HepG2 (cell line): ENCODE measurements around the gene BMX. TPM values are rescaled to one million over a fixed set of nuclear protein-coding genes. Genes with fewer than 3 reads are reported as not detected.

Experiments used
- ATAC-seq: fragments of 200-7000 bp; cut with Tn5 transposase; 3 replicates; pipeline ENCODE4 v1.9.1; 2020; ENCODE audit warnings: mild to moderate bottlenecking, moderate library complexity
- BruUV-seq: library from RNA; stranded (reverse); fragments of 400-500 nt; replicated peaks from 2 replicates; lab custom pipeline; 2021; lab: Mats Ljungman, UMichigan
- CTCF ChIA-PET: fragments of 300-600 bp; formaldehyde crosslinking; extraction: SDS; loops from one replicate; lab custom pipeline; 2021; ENCODE audit warnings: low total read pairs, inconsistent platforms, low intra/inter-chr PET ratio; lab: Yijun Ruan, JAX
- POLR2A ChIA-PET: fragments of 350-600 bp; sonication (Branson Sonifier 250); formaldehyde crosslinking; loops from one replicate; lab custom pipeline; 2020; ENCODE audit warnings: antibody characterized with exemption, inconsistent platforms; lab: Yijun Ruan, JAX
- DNase-seq: peaks from one replicate; pipeline ENCODE4 v3.0.0-alpha.2; 2015; ENCODE audit warnings: low spot score
- FAIRE-seq: peaks from 3 replicates; lab custom pipeline; 2011; peaks lifted over from hg19 to GRCh38; lab: Jason Lieb, UNC
- H2AFZ ChIP-seq: one replicate; pipeline ENCODE4 v1.6.1; 2011; ENCODE audit warnings: low read length, inconsistent platforms
- H3K27ac ChIP-seq: fragments of 300-600 bp; 3 replicates; pipeline ENCODE4 v1.8.0; 2011; ENCODE audit warnings: mixed run types, mild to moderate bottlenecking, mixed read lengths, low read length, inconsistent platforms; ENCODE audit not compliant: insufficient read depth; ENCODE audit errors: extremely low read length
- H3K27me3 ChIP-seq, 2 experiments: fragments of 200-600 bp in 1 of 2; 2 replicates in 1 of 2; 3 replicates in 1 of 2; pipeline versions ENCODE4 v1.6.0 to v1.8.0; 2011; ENCODE audit warnings: low read length in 2 of 2, mild to moderate bottlenecking in 2 of 2, moderate library complexity in 2 of 2, inconsistent platforms in 1 of 2; ENCODE audit not compliant: insufficient read depth in 2 of 2, control insufficient read depth in 1 of 2
- H3K36me3 ChIP-seq, 2 experiments: fragments of 200-600 bp in 1 of 2; replicated peaks in 1 of 2; 2 replicates in 1 of 2; 3 replicates in 1 of 2; pipeline versions ENCODE4 v1.5.1 to v1.8.0; 2011; ENCODE audit warnings: low read length in 2 of 2, inconsistent platforms in 1 of 2; ENCODE audit not compliant: insufficient read depth in 2 of 2, control insufficient read depth in 1 of 2
- H3K4me1 ChIP-seq: 2 replicates; pipeline ENCODE4 v1.5.1; 2012; ENCODE audit warnings: low read length, inconsistent platforms; ENCODE audit not compliant: insufficient read depth
- H3K4me2 ChIP-seq: 2 replicates; pipeline ENCODE4 v1.6.0; 2011; ENCODE audit warnings: low read depth, low read length, inconsistent platforms
- H3K4me3 ChIP-seq, 3 experiments: fragments of 200-600 bp in 1 of 3; sonication (generic), shearing (Covaris generic) in 1 of 3; replicated peaks in 1 of 3; 2 replicates each; pipeline ENCODE4 v1.5.1; 2011 to 2016; ENCODE audit warnings: low read length in 3 of 3, inconsistent platforms in 2 of 3, low read depth in 2 of 3, mild to moderate bottlenecking in 2 of 3, control low read depth in 1 of 3, mixed read lengths in 1 of 3; ENCODE audit not compliant: insufficient read depth in 1 of 3
- H3K79me2 ChIP-seq: one replicate; pipeline ENCODE4 v1.6.1; 2011; ENCODE audit warnings: low read length, inconsistent platforms; ENCODE audit not compliant: insufficient read depth
- H3K9ac ChIP-seq: 2 replicates; pipeline ENCODE4 v1.6.0; 2011; ENCODE audit warnings: mild to moderate bottlenecking, low read depth, low read length, inconsistent platforms; ENCODE audit not compliant: insufficient read depth
- H3K9me3 ChIP-seq: 2 replicates; pipeline ENCODE4 v1.5.1; 2012; ENCODE audit warnings: mild to moderate bottlenecking, low read length
- H4K20me1 ChIP-seq: 2 replicates; pipeline ENCODE4 v1.6.0; 2011; ENCODE audit warnings: inconsistent platforms, mild to moderate bottlenecking, low read length, moderate library complexity; ENCODE audit not compliant: insufficient read depth
- FOXC1 ChIP-seq: sonication (generic); formaldehyde crosslinking; IDR thresholded peaks from 2 replicates; pipeline ENCODE4 v1.8.0; 2022; ENCODE audit warnings: mild to moderate bottlenecking, missing genetic modification reagents, borderline replicate concordance
- FOXJ3 ChIP-seq: sonication (generic); formaldehyde crosslinking; IDR thresholded peaks from 2 replicates; pipeline ENCODE4 v1.4.0; 2020; ENCODE audit warnings: missing genetic modification reagents, mild to moderate bottlenecking, borderline replicate concordance
- POLR2AphosphoS5 ChIP-seq: IDR thresholded peaks from 2 replicates; pipeline ENCODE4 v1.6.1; 2012; ENCODE audit warnings: low read depth, low read length
- REL ChIP-seq: sonication (generic); formaldehyde crosslinking; conservative IDR thresholded peaks from 2 replicates; pipeline ENCODE4 v1.8.0; 2022; ENCODE audit warnings: mild to moderate bottlenecking, missing genetic modification reagents, moderate library complexity
- ZKSCAN8 ChIP-seq: IDR thresholded peaks from 2 replicates; pipeline ENCODE4 v1.6.1; 2016; ENCODE audit warnings: borderline replicate concordance, missing genetic modification reagents, missing compliant biosample characterization
- ZNF333 ChIP-seq: sonication (generic); formaldehyde crosslinking; IDR thresholded peaks from 2 replicates; pipeline ENCODE4 v1.4.0; 2020; ENCODE audit warnings: mild to moderate bottlenecking, missing genetic modification reagents, borderline replicate concordance
- ZNF781 ChIP-seq: sonication (generic); formaldehyde crosslinking; IDR thresholded peaks from 2 replicates; pipeline ENCODE4 v1.5.1; 2020; ENCODE audit warnings: borderline replicate concordance, mild to moderate bottlenecking, missing genetic modification reagents; ENCODE audit errors: not compliant biosample characterization
- ZSCAN21 ChIP-seq: sonication (generic); formaldehyde crosslinking; IDR thresholded peaks from 2 replicates; pipeline ENCODE4 v1.8.0; 2022; ENCODE audit warnings: mild to moderate bottlenecking, missing genetic modification reagents, moderate library complexity, borderline replicate concordance
- WGBS: methylation state at CpG from one replicate; pipeline ENCODE4 v1.1.6; 2017; ENCODE audit warnings: low lambda C conversion rate; 5-methylcytosine and 5-hydroxymethylcytosine counted together
- in situ Hi-C: cut with HindIII; loops from 2 replicates; pipeline ENCODE4 v1.10.0; 2017; ENCODE audit warnings: low pct_unique_long_range_greater_than_20kb; ENCODE audit not compliant: extremely low pct_ligation_motif_present
- intact Hi-C: fragments of 100-400 bp; cut with micrococcal nuclease; formaldehyde crosslinking; loops from one replicate; pipeline ENCODE4 v1.10.0; 2022; ENCODE audit not compliant: unreplicated experiment
- polyA plus RNA-seq, 8 experiments: library from polyadenylated mRNA; depleted of rRNA in 3 of 8; stranded (reverse) in 7 of 8; unstranded in 1 of 8; fragments of >200 nt; fragmentation: Illumina TruSeq in 4 of 8; extraction: Trizol in 4 of 8; gene quantifications; 2 replicates each; pipeline versions ENCODE4 v1.2.1 to v1.2.3, GENCODE V29; 2011 to 2016; ENCODE audit warnings: low read depth in 4 of 8, missing spikeins in 1 of 8, mixed read lengths in 1 of 8; ENCODE audit not compliant: insufficient read depth in 1 of 8
- total RNA-seq, 5 experiments: library from RNA; depleted of rRNA; stranded (reverse); fragments of >200 nt; fragmentation: Illumina TruSeq; extraction: Trizol; gene quantifications; 2 replicates each; pipeline ENCODE4 v1.2.3, GENCODE V29; 2016; ENCODE audit warnings: low read depth in 1 of 5
- TF ChIP-seq, protein P1 (sequence below): conservative IDR thresholded peaks from 2 replicates; pipeline ENCODE4 v1.6.1; 2018; ENCODE audit warnings: missing genetic modification reagents
- TF ChIP-seq, protein P2 (sequence below): IDR thresholded peaks from 2 replicates; pipeline ENCODE4 v1.6.1; 2016; ENCODE audit warnings: control low read depth
- TF ChIP-seq, protein P3 (sequence below): sonication (generic); formaldehyde crosslinking; IDR thresholded peaks from 2 replicates; pipeline ENCODE4 v1.4.0; 2020; ENCODE audit warnings: missing genetic modification reagents

Gene BMX
- total and polyA plus RNA-seq, 2 of the 13 experiments (the other 11 are each of a cell fraction or from before 2014, with no cell fraction given), result not detected

DNA sequence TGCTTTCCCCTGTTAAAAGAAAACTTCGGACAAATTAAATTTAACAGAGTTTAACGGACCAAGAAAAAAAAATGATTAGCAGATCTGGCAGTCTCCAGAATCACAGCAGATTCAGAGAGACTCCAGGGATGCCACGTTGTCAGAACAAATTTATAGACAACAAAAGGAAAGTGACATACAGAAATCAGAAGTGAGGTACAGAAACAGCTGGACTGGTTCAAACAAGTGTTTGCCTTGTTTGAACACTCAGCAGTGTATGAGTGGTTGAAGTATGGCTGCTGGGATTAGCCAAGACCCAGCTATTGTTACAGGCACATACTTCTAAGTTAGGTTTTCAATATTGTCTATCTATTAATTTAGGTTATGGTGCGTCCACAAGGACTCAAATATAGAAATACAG lies 26.6 kb upstream of the BMX start:
- WGBS, result 99% methylated on average over 4 of the region's 4 CpGs
- H3K79me2 ChIP-seq, result no peaks in the 10 kb centered on the region
- BruUV-seq, result no TSS peak
- H3K27ac ChIP-seq, result no peak overlapping the region
- no peaks in the 10 kb centered on the region for H3K9me3 ChIP-seq
- no peaks in the 10 kb centered on the region for H3K27me3 ChIP-seq
- H2AFZ ChIP-seq, result no peak overlapping the region
- no peak overlapping the region for H3K9ac ChIP-seq
- DNase-seq, result no peak
- intact Hi-C loops (no loop called here), in situ Hi-C loops (no loop called here)
- ChIA-PET POLR2A (no interaction called here), CTCF (no interaction called here)
- no peaks in the 10 kb centered on the region; a peak in 1 of 5 replicates for H3K36me3 ChIP-seq
- FAIRE-seq, result no peak
- TF ChIP-seq, protein P1, sequence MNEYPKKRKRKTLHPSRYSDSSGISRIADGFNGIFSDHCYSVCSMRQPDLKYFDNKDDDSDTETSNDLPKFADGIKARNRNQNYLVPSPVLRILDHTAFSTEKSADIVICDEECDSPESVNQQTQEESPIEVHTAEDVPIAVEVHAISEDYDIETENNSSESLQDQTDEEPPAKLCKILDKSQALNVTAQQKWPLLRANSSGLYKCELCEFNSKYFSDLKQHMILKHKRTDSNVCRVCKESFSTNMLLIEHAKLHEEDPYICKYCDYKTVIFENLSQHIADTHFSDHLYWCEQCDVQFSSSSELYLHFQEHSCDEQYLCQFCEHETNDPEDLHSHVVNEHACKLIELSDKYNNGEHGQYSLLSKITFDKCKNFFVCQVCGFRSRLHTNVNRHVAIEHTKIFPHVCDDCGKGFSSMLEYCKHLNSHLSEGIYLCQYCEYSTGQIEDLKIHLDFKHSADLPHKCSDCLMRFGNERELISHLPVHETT (CRISPR knock-in tag), result no peak
- TF ChIP-seq POLR2AphosphoS5, result no peak
- TF ChIP-seq FOXJ3 (CRISPR knock-in tag), result no peak
- no peak for TF ChIP-seq FOXC1
- TF ChIP-seq ZKSCAN8 (CRISPR knock-in tag), result no peak
- TF ChIP-seq, protein P2, sequence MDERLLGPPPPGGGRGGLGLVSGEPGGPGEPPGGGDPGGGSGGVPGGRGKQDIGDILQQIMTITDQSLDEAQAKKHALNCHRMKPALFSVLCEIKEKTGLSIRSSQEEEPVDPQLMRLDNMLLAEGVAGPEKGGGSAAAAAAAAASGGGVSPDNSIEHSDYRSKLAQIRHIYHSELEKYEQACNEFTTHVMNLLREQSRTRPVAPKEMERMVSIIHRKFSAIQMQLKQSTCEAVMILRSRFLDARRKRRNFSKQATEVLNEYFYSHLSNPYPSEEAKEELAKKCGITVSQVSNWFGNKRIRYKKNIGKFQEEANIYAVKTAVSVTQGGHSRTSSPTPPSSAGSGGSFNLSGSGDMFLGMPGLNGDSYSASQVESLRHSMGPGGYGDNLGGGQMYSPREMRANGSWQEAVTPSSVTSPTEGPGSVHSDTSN (CRISPR knock-in tag), result no peak
- no peak for TF ChIP-seq ZNF781 (CRISPR knock-in tag)
- TF ChIP-seq, protein P3, sequence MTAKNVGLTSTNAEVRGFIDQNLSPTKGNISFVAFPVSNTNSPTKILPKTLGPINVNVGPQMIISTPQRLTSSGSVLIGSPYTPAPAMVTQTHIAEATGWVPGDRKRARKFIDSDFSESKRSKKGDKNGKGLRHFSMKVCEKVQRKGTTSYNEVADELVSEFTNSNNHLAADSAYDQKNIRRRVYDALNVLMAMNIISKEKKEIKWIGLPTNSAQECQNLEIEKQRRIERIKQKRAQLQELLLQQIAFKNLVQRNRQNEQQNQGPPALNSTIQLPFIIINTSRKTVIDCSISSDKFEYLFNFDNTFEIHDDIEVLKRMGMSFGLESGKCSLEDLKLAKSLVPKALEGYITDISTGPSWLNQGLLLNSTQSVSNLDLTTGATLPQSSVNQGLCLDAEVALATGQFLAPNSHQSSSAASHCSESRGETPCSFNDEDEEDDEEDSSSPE (CRISPR knock-in tag), result no peak
- no peak for TF ChIP-seq ZNF333 (CRISPR knock-in tag)
- no peak for TF ChIP-seq ZSCAN21 (CRISPR knock-in tag)
- no peak for TF ChIP-seq REL
- H3K4me1 ChIP-seq, result no peaks in the 10 kb centered on the region
- no peak for ATAC-seq
- H3K4me2 ChIP-seq, result no peak overlapping the region
- no peak overlapping the region for H3K4me3 ChIP-seq
- no peaks in the 10 kb centered on the region for H4K20me1 ChIP-seq
